GM18867 (cell line): ENCODE data around the gene CEP63.
"Not testable (repeated sequence)": the region's sequence is repeated elsewhere in the genome, so short reads cannot be mapped to it uniquely, and the experiment has no call there.

Experiments
- ATAC-seq: cut with Tn5 transposase; IDR thresholded peaks from one replicate; pipeline ENCODE4 v1.9.1; 2021; ENCODE audit warnings: mild to moderate bottlenecking, moderate library complexity; ENCODE audit not compliant: unreplicated experiment

The CEP63 gene

DNA sequence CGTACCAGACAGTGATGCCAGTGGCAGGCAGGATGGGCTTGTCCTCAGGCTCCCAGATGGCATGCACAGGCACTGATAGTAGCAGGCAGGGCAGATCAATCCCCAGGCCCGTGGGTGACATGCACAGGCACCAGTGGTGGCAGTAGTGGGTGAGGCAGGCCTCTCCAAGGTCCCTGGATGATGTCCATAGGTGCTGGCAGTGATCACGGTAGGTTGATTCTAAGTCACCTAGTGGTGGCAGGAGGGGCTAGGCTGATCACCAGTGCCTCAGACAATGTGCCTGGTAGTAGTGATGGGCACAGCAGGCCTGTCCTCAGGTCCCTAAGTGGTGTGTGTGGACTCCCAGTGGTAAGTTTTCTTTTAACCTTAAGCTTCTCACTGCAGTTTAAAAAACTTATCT, 19.6 kb downstream of the CEP63 start:
- ATAC-seq: no peak

DNA sequence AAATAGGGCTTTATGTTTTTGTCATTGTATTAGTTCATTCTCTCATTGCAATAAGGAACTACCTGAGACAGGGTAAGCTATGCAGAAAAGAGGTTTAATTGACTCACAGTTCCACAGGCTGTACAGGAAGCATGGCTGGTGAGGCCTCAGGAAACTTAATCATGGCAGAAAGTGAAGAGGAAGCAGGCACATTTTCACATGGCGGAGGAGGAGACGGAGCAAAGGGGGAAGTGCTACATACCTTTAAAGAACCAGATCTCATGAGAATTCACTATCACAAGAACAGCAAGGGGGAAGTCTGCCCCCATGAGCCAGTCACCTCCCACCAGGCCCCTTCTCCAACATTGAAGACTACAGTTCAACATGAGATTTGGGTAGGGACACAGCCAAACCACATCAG, 25.6 kb downstream of the CEP63 start:
- no peak for ATAC-seq

DNA sequence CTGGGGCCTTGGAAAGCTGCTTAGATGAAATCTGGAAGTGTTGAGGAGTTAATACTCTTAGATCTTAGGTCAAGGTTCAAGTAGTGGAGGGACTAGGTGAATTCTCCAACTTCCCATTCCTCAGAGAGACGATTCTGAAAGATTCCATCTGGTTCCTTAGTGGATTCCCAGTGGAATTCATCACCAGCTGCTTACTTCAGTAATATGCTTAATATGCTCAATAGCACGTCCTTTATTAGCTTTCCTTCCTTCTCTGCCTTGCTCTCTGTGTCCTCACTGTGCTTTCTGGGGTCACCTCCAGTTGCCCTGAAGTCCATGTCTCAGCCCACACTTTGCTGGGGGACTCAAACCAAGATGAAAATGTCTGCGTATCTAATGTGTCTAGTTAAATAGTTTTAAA, 31.0 kb downstream of the CEP63 start:
- ATAC-seq: no peak

DNA sequence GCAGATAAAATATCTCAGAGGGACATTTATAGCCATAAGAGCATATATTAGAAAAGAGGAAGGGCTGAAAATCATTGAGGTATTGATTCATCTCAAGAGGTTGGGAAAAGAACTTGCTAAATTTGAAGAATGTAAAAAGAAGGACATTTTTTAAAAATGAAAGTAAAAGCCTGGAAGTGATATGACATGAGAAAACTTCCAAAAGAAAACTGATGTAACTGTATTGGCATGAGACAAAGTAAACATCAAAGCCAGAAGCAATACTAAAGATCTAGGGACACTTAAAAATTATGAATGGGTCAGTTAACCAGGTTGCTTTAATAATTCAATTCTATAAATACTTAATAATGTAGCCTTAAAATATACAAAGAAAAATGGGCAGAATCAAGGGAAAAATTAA, 31.9 kb downstream of the CEP63 start:
- ATAC-seq: no peak

DNA sequence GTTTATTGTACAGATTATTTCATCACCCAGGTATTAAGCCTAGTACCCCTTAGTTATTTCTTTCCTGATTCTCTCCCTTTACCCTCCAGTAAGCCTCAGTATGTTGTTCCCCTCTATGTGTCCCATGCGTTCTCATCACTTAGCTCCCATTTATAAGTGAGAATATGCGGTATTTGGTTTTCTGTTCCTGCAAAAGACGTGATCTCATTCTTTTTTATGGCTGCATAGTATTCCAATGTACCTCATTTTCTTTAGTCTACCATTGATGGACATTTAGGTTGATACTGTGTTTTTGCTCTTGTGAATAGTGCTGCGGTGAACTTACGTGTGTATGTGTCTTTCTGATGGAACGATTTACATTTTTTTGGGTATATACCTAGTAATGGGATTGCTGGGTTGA, 36.7 kb downstream of the CEP63 start:
- ATAC-seq: no peak

DNA sequence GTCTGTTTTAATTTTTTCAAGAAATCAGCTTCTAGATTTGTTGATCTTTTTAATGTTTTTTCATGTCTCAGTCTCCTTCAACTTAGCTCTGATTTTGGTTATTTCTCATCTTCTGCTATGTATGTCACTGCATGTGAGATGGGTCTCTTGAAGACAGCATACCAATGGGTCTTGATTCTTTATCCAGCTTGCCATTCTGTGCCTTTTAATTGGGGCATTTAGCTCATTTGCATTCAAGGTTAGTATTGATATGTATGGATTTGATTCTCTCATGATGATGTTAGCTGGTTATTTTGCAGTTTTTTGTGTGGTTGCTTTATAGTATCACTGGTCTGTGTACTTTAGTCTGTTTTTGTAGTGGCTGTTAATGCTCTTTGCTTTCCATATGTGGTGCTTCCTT, 39.4 kb downstream of the CEP63 start:
- no peak for ATAC-seq

DNA sequence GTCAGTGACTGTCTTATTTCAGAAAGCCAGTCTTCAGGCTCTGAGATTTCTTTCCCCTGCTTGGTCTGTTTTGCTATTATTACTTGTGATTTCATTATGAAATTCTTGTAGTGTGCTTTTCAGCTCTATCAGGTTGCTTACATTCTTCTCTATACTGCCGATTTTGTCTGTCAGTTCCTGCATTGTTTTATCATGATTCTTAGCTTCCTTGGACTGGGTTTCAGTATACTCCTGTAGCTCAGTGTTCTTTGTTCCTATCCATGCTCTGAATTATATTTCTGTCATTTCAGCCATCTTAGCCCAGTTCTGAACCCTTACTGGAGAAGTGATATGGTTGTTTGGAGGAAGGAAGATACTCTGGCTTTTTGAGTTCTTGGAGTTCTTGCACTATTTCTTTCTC, 40.5 kb downstream of the CEP63 start:
- no peak for ATAC-seq

DNA sequence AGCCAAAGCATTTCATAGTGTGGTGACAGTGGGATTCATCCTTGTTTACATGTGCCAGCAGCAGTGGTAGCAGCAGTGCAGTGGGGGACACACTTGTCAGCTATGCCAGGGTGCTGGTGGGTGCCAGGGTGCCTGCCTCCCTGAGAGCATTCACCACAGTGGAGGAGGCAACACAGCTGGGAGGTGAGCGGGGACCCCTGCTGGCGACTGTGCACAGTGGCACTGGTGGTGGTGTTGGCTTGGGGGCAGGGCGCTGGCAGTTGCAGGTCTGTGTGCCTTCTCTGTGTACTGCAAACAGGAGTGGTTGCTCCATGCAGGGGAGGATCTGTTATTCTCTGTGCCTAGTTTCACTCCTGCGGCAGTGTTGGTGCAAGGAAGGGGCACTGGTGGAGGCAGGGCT, 41.2 kb downstream of the CEP63 start:
- no peak for ATAC-seq

DNA sequence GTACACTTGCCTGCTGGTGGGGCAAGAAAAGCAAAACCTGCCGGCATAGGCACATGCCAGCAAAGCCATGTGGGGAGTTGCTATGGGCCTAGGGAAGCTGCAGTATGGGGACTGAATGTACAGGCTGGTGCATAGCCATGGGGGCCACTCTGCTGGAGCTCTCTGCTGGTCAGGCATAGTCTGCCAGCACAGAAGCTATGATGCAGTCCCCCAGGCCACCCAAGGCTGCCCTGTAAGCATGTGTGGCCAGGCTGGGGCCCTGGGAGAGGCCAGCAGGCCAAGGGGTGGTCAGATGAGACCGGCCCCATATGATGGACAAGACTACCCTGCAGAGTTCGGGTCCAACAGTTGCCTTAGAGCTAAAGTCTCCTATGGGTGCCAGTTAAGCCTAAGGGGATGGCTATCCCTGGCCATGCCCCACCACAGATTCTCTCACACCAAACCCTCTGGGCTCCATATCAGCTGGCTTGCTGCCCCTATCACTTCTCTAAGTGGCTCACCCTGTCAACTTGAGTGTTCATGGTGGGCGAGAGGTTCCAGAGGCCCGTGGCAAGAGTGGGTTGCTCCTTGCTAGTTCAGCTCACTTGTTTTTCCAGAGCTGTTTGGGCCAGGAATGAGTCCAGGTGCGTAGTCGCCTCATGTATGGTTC, 41.8 kb downstream of the CEP63 start:
- ATAC-seq: no peak

DNA sequence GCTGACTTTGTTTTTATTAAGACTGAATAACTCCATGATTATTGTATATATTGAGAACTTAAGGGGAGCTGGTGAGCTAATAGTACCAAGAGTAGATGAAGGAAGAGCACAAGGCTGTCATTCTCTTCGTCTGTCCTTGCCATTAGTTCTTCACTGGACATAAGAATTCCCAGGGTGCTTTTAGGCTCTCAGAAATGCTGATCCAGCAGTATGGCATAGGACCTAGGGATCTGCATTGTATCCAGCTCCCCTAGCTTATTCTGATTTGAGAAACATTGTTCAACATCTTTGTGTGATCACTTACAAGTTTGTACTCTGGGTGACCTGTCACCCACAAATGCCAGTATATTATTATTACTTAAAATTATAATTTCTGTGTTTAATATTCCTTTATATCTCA, 47.6 kb downstream of the CEP63 start:
- no peak for ATAC-seq

DNA sequence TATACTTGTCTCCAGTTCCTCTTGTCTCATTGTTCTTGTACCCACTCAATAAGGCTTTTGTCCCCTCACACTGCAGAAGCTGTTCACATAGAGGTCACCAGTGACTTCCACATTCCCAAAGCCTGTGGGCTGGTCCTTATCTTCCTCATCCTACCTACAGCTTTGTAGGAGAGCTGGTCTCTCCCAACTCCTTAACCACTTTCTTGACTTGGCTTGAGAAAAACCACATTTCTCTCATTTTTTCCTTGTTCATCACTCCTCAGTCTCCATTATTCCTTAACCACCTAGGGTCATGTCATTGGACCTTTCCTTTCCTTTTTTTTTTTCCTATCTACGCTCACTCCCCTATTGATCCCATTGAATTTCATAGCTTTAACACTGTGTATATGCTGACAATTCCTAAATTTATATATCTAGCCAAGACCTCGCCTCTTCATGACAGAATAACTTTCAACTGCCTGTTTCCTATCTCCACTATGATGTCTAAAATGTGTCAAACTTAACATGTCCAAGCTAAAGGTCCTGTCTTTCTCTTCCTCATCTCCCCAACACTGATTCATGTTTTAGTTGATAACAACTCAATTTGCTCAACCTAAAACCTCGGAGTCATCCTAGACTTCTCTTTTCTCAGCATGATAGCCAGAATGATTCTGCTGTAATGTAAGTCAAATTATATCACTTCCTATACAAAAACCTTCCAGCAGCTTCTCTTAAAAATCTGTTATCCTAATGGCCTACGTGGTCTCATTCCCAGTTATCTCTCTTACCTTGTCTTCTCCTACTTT, 49.5 kb downstream of the CEP63 start:
- no peak for ATAC-seq

DNA sequence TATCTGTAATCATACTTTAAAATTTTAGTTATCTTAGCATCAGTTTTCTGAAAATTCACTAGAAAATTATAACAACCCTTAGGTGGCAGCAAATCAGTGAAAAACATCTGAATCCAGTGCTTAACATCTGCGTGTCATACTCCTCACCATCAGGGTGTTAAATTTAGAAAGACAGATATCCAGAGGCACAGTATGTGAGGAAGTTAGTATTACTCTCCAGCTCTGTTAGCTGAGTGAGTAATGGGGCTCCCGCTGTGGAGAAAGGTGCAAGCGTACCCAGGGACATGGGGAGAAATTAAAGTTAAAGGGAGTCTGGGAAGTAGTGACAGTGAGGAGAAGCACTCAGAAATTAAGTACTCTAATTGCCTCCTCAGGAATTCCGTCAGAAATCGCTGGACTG, 50.9 kb downstream of the CEP63 start:
- no peak for ATAC-seq

DNA sequence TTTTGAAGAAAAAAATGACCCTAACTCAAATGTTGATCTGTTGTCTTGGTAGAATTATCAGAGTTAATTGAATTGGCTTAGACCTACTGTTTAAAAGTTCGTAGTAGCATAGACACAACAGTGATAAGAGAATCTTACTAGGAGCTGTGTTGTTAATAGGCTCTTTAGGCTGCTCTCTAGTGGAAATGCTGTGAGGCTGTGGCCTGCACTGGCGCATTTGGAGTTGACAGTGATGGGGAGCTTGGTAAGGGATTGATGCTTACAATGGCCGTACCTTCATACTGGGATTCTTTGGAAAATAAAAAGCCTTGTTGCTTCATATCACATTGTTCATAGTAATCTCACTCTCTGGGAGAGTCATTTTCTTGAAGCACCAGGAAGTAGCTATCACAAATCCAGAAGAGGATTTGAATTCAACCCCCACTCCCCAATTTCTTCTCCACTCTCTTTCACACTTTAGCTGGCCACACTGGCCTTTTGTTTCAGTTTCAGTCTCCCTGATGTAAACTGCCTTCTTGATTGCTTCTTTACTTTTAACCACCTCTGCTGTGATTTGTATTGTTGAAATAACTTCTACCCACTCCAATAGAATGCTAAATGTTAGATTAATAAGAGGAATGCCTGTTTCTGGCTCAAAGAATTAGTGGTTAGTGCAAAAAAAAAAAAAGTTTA, 56.6 kb downstream of the CEP63 start:
- no peak for ATAC-seq

DNA sequence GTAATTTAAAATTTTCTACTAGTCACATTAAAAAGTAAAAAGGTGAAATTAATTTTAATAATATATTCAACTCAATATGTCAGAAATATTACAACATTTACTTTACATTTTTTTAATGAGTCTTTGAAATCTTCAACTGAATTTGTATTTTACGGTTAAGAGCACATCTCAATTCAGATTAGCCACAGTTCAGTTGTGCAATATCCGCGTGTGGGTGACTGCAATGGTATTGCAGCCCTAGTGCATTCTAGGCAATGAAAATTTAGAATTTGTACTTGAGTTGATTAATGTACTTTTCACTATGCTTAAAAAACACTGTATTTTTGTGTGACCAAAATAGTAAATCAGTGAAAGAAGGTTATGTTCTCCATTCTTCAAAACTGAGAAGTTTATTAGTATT, 57.3 kb downstream of the CEP63 start:
- ATAC-seq: no peak

DNA sequence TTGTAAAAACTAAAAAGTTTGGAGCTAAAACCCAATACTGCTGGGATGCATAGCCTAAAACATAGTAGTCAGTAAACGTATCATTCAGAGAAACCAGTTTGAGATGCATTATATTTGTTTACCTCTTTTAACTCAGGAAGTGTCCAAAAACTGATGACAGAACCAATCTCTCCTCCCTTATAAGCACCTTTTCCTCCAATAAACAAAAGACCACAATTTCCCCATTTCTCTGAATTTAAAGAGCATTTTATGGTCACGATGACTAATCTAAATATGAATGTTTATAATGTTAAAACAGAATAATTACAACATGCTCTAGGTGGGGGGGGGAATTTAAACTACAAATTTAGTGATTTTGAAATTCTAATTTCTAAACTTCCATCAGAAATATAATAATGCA, 58.5 kb downstream of the CEP63 start:
- no peak for ATAC-seq

DNA sequence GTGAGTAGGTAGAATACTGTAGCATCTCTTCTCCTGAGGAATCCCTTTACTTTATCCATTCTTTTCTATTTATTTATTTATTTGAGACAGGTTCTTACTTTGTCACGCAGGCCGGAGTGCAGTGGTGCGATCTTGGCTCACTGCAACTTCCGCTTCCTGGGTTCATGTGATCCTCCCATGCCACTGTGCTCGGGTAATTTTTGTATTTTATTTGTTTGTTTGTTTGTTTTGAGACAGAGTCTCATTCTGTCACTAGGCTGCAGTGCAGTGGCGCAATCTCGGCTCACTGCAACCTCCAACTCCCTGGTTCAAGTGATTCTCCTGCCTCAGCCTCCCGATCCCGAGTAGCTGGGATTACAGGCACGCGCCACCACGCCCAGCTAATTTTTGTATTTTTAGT, 58.9 kb downstream of the CEP63 start:
- ATAC-seq: not testable (repeated sequence)

DNA sequence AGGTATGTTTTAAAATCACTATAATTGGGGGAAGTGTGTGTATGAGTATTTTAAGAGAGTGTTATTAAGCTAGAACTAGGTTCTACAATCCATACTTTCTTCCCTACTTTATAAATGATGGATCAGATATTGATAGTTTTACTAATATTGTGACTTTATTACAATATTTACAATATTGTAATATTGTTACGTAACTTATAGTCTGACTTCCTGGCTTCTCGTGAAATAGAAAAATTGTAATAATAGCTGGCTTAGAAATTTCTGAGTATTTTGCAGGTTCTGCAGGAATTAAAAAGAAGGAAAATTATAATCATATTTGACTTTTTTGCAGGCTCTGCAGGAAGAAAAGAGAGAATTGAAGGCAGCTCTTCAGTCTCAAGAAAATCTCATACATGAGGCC, 60.0 kb downstream of the CEP63 start:
- ATAC-seq: no peak

DNA sequence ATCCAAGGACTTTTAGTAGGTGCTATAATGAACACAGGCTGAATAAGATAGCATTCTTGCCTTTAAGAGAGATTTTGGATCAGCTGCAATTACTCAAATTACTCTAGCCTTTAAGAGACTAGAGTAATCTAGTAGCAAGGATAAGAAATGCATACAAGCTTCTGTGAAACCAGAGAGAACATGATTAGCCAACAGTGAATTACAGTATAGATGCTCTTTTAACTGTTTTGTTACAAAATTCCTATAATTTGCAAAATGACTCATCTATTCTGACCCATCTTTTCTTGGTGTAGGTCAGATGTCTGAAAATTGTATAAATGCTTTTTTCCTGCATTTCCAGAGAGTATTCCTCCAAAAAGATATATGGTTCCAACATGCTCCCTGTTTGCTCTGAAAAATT, 66.9 kb downstream of the CEP63 start:
- no peak for ATAC-seq

DNA sequence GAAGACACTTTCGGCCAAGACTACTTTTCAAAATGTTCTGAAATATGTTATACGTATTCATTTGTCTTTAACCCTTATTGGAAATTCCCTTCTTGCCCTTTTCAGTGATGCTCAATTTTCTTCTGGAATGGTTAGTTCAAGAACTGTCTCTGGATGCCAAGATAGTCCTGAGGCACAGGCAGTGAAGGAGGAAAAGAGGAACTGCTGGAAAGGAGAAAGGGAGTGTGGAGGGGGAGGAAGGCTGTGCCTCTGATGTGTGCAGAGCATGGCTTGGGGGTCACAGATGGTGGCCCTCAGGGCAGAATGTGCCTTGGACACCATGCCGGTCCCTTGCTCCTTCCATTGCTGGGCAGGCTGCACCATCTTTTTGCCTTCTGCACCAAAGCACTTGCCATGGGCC, 73.7 kb downstream of the CEP63 start:
- no peak for ATAC-seq

DNA sequence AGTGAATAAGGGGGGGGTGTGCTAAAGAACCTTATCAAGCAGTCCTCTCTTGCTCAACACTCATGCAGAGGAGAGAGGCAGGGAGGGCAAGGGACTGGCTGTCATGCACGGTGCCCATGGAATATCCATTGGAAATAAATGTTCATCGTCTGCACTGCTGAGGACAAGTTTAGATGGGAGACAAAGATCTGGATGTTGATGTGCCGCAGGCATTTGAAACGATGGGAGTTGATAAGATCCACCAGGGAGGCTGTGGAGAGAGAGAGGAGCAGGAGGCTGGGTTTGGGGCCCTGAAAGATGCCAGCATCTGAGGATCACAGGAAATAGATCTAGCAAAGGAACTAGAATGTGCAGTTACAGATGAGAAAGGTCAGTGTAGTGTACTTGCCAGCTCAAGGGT, 76.2 kb downstream of the CEP63 start:
- ATAC-seq: no peak

DNA sequence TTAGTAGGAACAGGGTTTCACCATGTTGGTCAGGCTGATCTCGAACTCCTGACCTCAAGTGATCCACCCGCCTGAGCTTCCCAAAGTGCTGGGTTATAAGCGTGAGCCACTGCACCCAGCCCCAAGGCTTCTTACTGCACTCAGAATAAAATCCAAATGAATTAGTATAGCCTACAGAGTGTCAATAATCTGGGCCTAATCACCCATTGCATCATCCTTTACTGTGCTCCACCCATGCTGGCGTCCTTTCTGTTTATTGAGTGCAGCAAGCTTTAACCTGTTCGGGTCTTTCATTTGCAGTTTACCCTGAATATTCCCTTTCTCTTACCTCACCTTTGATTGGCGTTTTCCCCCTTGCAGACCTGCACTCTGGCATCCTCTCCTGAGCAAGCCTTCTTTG, 77.7 kb downstream of the CEP63 start:
- no peak for ATAC-seq

DNA sequence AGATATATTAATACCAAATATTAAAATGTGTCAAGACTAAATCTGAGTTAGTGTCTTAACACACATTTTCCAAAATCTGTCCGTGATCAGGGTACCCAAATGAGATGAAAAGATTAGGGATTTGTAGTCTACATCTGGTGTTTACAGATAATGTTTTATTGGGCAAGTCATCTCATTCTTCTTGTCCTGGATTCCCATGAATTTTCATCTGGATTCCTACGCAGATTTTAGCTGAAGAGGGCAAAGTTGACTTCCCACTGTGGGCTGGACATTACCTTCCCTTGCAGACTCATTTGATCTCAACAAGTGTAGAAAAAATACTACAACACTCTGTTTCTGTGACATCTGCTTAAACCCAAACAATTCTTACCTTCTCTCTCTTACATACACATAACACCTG, 79.1 kb downstream of the CEP63 start:
- no peak for ATAC-seq
